KMS-11 (cell line): ENCODE data around the gene SPTLC1.
"Not testable (repeated sequence)": the region's sequence is repeated elsewhere in the genome, so short reads cannot be mapped to it uniquely, and the experiment has no call there.

ENCODE experiments used
- H2AFZ ChIP-seq: fragments of 200-600 bp; sonication (generic); 2 replicates; pipeline ENCODE4 v1.6.1; 2016; ENCODE audit warnings: antibody characterized with exemption, mixed run types, low read depth
- H3K27ac ChIP-seq: fragments of 200-600 bp; sonication (generic); 2 replicates; pipeline ENCODE4 v1.6.1; 2016; ENCODE audit warnings: mild to moderate bottlenecking, mixed run types
- H3K27me3 ChIP-seq: fragments of 200-600 bp; sonication (generic); 2 replicates; pipeline ENCODE4 v1.6.1; 2017; ENCODE audit warnings: mild to moderate bottlenecking, low read depth, mixed run types, moderate library complexity; ENCODE audit not compliant: insufficient read depth
- H3K36me3 ChIP-seq: fragments of 200-600 bp; sonication (generic); 2 replicates; pipeline ENCODE4 v1.6.1; 2017; ENCODE audit warnings: mild to moderate bottlenecking, mixed run types; ENCODE audit not compliant: insufficient read depth
- H3K4me1 ChIP-seq: fragments of 200-600 bp; sonication (generic); 2 replicates; pipeline ENCODE4 v1.6.1; 2016; ENCODE audit warnings: mild to moderate bottlenecking, low read depth, mixed run types; ENCODE audit not compliant: poor library complexity, severe bottlenecking
- H3K4me2 ChIP-seq: fragments of 200-600 bp; sonication (generic); 2 replicates; pipeline ENCODE4 v1.7.0; 2016; ENCODE audit warnings: mild to moderate bottlenecking, mixed run types
- H3K4me3 ChIP-seq: fragments of 200-600 bp; sonication (generic); IDR thresholded peaks from 2 replicates; pipeline ENCODE4 v1.6.1; 2017; ENCODE audit warnings: low read depth, low read length, mixed read lengths; ENCODE audit not compliant: insufficient read depth
- H3K79me2 ChIP-seq: fragments of 200-600 bp; sonication (generic); 2 replicates; pipeline ENCODE4 v1.6.1; 2016; ENCODE audit warnings: low read depth, mixed run types; ENCODE audit not compliant: insufficient read depth
- H3K9ac ChIP-seq: fragments of 200-600 bp; sonication (generic); 2 replicates; pipeline ENCODE4 v1.6.1; 2016; ENCODE audit warnings: mild to moderate bottlenecking, mixed run types
- H4K20me1 ChIP-seq: fragments of 200-600 bp; sonication (generic); 2 replicates; pipeline ENCODE4 v1.6.1; 2016; ENCODE audit warnings: mild to moderate bottlenecking, mixed run types; ENCODE audit not compliant: insufficient read depth
- TF ChIP-seq, protein P1 (sequence below): fragments of 200-600 bp; sonication (generic); conservative IDR thresholded peaks from 2 replicates; pipeline ENCODE4 v1.6.1; 2017; ENCODE audit warnings: low read depth, mild to moderate bottlenecking, antibody characterized with exemption, low read length, moderate library complexity, mixed read lengths

The SPTLC1 gene

DNA sequence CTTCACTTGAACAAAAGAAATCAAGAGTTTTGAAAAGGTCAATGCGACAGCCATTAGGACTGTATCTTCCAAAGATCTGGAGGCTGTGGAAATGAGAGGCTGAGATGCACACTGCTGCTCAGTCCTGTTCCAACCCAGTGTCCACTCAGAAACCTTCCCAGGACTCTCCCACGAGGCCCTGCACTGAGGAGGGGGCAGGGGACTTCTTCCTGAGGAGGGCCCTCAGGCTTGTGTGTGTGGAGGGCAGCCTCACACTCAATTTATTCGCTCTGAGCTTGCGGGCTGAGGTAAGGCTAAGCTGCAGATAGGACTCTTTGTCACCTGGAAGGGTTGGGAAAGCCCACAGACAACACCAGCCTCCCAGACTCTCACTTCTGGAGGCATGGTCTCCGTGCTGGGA lies 95.6 kb downstream of the SPTLC1 start:
- Histone ChIP-seq H3K4me3 (no peak overlapping the region), H3K27me3 (no peaks in the 10 kb centered on the region), H2AFZ (no peak overlapping the region), H4K20me1 (no peaks in the 10 kb centered on the region), H3K9ac (no peak overlapping the region), H3K27ac (no peak overlapping the region), H3K36me3 (no peaks in the 10 kb centered on the region), H3K4me1 (no peaks in the 10 kb centered on the region), H3K79me2 (no peaks in the 10 kb centered on the region), H3K4me2 (no peak overlapping the region)
- TF ChIP-seq, protein P1, sequence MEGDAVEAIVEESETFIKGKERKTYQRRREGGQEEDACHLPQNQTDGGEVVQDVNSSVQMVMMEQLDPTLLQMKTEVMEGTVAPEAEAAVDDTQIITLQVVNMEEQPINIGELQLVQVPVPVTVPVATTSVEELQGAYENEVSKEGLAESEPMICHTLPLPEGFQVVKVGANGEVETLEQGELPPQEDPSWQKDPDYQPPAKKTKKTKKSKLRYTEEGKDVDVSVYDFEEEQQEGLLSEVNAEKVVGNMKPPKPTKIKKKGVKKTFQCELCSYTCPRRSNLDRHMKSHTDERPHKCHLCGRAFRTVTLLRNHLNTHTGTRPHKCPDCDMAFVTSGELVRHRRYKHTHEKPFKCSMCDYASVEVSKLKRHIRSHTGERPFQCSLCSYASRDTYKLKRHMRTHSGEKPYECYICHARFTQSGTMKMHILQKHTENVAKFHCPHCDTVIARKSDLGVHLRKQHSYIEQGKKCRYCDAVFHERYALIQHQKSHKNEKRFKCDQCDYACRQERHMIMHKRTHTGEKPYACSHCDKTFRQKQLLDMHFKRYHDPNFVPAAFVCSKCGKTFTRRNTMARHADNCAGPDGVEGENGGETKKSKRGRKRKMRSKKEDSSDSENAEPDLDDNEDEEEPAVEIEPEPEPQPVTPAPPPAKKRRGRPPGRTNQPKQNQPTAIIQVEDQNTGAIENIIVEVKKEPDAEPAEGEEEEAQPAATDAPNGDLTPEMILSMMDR, result no peak

DNA sequence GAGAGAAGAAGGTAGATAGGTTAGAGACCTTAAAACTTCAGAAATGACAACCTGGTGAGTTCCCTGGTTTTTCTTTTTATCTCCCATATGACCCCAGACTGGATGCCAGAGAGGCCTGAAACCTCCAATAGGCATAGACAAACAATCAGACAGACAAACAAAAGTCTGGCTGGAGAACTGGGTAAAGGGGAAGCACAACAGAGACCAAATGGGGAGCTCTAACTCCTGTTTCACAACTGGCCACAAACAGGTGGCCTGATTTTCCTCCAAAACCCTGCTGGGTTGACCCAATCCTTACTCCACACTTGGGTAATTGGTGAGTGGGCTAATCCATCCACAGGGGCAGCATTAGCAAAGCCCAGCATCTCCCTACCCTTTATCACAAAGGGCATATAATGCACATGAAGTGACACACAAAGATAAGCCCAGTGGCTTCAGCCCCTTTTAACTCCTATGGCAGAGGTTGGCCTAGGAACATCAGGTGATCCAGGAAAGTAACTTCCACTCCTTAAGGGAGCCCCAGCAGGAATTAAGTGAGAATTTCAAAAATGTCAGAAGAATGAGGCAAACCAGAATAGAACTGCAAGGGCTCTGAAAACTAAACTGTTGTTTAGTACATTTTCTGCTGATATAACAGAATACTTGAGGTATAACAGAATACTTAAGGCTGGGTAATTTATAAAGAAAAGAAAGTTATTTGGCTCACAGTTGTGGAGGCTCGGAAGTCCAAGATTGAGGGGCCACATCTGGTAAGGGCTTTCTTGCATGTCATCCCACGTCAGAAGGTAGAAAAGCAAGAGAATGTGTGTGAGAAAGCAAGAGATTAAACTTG lies 104.3 kb downstream of the SPTLC1 start:
- Histone ChIP-seq H3K4me2 (no peak overlapping the region), H3K4me1 (peaks cover 6% of the 10 kb centered on the region), H4K20me1 (no peaks in the 10 kb centered on the region), H3K79me2 (no peaks in the 10 kb centered on the region), H3K27ac (no peak overlapping the region), H3K27me3 (no peaks in the 10 kb centered on the region), H3K4me3 (no peak overlapping the region), H3K36me3 (no peaks in the 10 kb centered on the region), H3K9ac (no peak overlapping the region), H2AFZ (no peak overlapping the region)
- TF ChIP-seq, protein P1, result no peak

DNA sequence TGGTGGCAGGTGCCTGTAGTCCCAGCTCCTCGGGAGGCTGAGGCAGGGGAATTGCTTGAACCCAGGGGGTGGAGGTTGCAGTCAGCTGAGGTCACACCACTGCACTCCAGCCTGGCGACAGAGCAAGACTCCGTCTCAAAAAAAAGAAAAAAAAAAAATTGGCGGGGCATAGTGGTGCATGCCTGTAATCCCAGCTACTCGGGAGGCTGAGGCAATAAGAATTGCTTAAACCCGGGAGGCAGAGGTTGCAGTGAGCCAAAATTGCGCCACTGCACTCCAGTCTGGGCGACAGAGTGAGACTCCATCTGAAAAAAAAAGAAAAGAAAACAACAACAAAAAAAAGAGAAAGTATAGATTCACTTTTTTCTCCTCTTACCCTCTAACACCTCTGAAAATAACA lies 105.0 kb downstream of the SPTLC1 start:
- H2AFZ ChIP-seq, H3K4me1 ChIP-seq, H3K27ac ChIP-seq, H3K36me3 ChIP-seq, H3K79me2 ChIP-seq, H3K9ac ChIP-seq, H3K4me3 ChIP-seq, H4K20me1 ChIP-seq, H3K27me3 ChIP-seq, H3K4me2 ChIP-seq: not testable (repeated sequence)

DNA sequence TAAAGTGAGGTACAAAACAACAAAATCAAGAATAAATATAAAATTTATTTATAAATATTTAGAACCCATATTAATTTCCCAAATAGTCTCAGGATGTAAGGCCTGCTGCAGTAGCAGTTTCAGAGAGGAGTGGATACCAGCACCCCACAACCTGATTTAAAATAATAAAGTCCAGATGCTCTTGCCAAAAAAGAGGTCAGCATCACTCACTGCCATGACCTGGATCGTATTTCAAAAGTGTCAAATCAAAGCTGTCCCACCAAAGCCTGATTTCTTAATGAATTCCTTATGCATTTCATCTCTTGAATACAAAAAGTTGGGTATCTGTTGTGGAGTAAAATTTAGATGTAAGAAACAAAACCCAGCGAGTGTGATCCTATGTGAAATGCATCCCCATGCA lies 107.2 kb downstream of the SPTLC1 start:
- no peaks in the 10 kb centered on the region for H3K27me3 ChIP-seq
- H3K4me3 ChIP-seq, result no peak overlapping the region
- H3K4me1 ChIP-seq, result peaks cover 6% of the 10 kb centered on the region
- TF ChIP-seq, protein P1, result no peak
- H3K27ac ChIP-seq, result no peak overlapping the region
- H4K20me1 ChIP-seq, result no peaks in the 10 kb centered on the region
- H2AFZ ChIP-seq, result no peak overlapping the region
- no peaks in the 10 kb centered on the region for H3K79me2 ChIP-seq
- H3K4me2 ChIP-seq, result no peak overlapping the region
- no peak overlapping the region for H3K9ac ChIP-seq
- no peaks in the 10 kb centered on the region for H3K36me3 ChIP-seq

DNA sequence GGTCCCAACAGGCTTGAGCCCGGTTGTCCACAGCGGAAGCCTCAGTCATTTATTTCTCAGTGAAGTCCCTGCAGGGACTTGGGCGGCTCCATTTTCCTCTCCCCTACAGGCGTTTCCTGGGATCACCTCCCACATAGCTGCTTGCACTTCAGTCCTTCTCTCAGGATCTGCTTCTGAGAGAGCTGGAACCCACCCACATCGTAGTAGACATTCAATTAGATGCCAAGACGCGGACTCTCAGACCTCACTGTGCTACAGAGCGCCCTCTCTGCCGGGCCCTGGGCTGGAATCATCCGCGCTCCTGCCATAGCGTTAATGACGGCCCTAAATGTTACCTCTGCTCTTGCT lies 111.2 kb downstream of the SPTLC1 start:
- no peak overlapping the region for H2AFZ ChIP-seq
- H3K4me3 ChIP-seq, result no peak overlapping the region
- H3K9ac ChIP-seq, result no peak overlapping the region
- H3K27ac ChIP-seq, result no peak overlapping the region
- no peaks in the 10 kb centered on the region for H3K79me2 ChIP-seq
- H3K36me3 ChIP-seq, result no peaks in the 10 kb centered on the region
- TF ChIP-seq, protein P1, result no peak
- H4K20me1 ChIP-seq, result no peaks in the 10 kb centered on the region
- no peaks in the 10 kb centered on the region for H3K4me1 ChIP-seq
- no peak overlapping the region for H3K4me2 ChIP-seq
- no peaks in the 10 kb centered on the region for H3K27me3 ChIP-seq
